Measurements from ENCODE around the gene DDO.
"Not testable (repeated sequence)": the region's sequence is repeated elsewhere in the genome, so short reads cannot be mapped to it uniquely, and the experiment has no call there.

The DDO gene

GRCh38 chr6:110367825-110368224, 47.5 kb downstream of the DDO start:
- DNase-seq (ENCODE audit: low read depth in 2 of 2): no peak

DNA sequence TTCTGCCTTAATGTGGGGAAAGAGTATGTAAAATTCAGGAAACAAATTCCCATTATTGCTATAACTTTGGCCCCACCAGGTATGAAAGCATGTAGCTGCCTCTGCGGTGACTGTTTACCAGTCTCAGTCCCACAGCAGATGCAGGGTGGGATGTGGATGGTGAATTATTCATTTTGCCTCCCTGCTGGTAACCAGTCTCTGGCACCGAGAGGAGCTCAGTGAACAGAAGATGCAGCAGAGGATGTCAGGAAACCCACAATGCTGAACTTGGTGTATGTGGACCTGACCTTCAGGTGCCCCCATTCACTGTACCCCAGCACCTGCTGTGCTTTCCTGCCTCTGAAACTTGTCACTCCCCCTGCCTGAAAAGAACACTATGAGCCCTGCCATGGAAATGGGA, 48.4 kb downstream of the DDO start:
- DNase-seq (ENCODE audit: low read depth in 2 of 2): no peak

DNA sequence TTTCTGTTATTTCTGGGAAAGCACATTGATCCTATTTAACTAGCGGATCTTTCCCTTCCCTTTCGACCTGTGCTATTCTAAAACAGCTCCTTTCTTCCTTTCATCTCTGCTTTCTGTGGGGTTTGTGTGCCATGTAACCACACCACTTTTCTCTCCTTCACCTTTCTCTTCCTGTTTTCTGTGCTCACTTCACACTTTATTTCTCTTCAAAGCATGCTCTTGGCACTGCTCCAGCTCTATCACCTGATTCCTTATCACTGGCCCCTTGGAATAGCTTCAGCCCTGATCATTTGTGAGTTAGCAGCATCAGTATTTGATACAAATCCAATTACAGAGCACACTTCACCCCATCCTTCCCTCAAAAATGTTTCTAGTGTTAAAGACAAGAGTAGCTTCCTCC, 49.1 kb downstream of the DDO start:
- no peak for DNase-seq (ENCODE audit: low read depth in 2 of 2)

- no peak for DNase-seq (ENCODE audit: low read depth in 2 of 2)
These were observed 50.8 kb downstream of the DDO start for GRCh38 chr6:110364364-110365105.

GRCh38 chr6:110363748-110364147, 51.6 kb downstream of the DDO start:
- DNase-seq (ENCODE audit: low read depth in 2 of 2): no peak

DNA sequence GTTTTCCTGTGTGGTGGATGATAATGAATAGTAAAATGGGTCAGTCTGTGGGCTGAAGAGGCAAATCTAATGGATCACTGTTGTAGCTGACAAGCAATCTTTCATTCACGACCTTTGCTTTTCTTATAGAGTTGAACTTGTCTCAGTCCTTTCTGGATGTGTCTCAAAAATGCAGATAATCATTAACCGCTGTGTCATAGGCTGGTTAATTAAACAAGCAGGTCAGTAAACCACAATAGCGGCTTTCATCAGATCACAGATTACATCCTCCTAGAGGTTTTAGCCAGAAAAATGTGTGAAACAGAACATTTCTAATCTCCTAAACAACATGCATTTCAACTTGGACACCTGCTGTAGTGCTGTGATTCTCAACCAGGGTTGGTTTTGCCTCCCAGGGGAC, 54.7 kb downstream of the DDO start:
- no peak for DNase-seq (ENCODE audit: low read depth in 2 of 2)

GRCh38 chr6:110359556-110359955, 55.8 kb downstream of the DDO start:
- DNase-seq (ENCODE audit: low read depth in 2 of 2): no peak

GRCh38 chr6:110358553-110359160, 56.7 kb downstream of the DDO start:
- DNase-seq (ENCODE audit: low read depth in 2 of 2): no peak

- DNase-seq (ENCODE audit: low read depth in 2 of 2): no peak
These were observed 57.5 kb downstream of the DDO start, which contains the start of gene METTL24 for GRCh38 chr6:110357664-110358552. METTL24 (minus strand) TSS chr6:110358349; CDS start chr6:110358272, 77 bp downstream.

DNA sequence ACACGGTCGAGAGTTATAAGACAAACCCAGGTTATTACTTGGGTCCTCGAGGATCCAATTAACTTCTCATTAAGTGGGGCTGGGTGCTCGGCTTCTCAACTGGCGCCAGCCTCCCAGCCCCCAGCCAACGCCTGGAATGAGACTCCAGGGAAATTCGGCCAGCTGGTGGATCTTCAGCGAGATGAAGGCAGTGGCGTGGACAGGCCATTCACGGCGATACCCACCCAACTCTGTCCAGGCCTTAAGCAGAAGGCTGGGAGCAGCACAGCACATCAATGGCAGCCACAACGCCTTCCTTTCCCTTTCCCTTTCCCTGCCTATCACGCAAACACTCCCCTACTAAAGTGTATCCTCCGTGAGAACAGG, 58.1 kb downstream of the DDO start:
- no peak for DNase-seq (ENCODE audit: low read depth in 2 of 2)

DNA sequence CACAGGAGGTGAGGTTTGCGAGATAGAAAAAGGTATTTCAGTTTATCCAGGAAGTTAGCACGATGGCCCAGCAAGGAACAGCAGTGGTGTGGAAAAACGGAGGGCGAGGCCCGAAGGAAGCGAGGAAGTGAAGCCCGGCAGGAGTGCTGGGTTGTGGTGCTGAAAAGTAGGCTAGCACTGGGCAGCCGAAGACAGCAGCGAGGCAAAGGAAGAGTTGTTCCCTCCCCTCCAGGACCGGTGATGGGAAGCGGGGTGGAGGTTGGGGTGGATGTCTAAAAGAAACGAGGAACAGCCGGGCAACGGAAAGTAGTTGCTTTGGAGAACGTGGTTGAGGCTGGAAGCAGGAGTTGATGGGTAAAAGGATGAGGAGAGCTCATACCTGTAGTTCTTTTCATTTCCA, 58.6 kb downstream of the DDO start:
- DNase-seq (ENCODE audit: low read depth in 2 of 2): no peak

GRCh38 chr6:110355727-110356126, 59.6 kb downstream of the DDO start:
- no peak for DNase-seq (ENCODE audit: low read depth in 2 of 2)

GRCh38 chr6:110355022-110355421, 60.4 kb downstream of the DDO start:
- DNase-seq (ENCODE audit: low read depth in 2 of 2): no peak

DNA sequence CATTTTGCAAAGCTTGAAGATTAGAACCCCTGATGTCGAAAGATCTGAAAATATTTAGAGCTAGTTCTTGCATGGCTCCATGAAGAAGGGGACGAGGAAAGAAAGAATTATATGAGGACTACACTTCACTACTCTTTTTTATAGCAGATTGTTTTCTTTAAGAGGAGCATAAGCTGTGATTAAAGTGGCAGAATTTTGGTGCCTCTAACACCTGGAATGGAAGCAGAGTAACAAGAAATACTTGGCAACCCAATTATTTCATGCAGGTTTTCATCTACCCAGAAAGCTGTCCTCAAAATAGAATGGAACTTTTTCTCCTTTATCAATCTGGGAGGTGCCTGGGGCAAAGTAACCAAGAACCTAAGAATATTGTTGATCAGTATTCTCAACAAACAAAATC, 61.2 kb downstream of the DDO start:
- no peak for DNase-seq (ENCODE audit: low read depth in 2 of 2)

- DNase-seq (ENCODE audit: low read depth in 2 of 2): no peak
These were observed 61.8 kb downstream of the DDO start for GRCh38 chr6:110353457-110354001.

DNA sequence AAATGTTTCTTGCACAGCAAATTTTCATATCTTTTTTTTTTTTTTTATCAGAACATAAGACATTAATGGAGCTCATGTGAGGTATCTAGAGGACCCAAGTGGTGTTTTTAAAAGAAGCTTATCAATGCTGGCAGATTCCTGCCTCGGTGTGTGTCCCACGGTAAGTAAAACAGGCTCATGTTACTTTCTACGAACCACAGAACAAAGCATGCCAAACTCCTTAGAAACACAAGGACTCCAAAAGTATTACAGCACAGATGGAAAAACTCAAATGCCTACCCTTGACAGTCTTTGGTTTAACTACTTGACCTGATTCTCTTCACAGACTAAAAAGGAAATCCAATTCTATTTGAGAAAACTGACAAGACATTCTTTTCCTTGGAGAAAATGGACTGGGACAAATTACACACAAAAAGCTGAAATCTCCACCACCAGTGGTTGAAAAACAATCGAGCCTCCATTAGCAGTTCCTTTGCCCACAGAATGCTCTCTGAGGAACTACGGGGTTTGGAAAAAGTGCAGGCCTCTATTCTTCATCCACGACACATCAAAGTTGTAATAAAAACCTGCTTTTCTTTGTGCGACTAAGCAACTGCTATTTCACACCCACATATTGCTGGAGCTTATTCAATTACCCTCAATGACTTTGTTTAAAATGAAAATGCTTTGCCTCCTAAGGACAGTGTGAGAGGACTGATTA, 62.7 kb downstream of the DDO start:
- no peak for DNase-seq (ENCODE audit: low read depth in 2 of 2)

DNA sequence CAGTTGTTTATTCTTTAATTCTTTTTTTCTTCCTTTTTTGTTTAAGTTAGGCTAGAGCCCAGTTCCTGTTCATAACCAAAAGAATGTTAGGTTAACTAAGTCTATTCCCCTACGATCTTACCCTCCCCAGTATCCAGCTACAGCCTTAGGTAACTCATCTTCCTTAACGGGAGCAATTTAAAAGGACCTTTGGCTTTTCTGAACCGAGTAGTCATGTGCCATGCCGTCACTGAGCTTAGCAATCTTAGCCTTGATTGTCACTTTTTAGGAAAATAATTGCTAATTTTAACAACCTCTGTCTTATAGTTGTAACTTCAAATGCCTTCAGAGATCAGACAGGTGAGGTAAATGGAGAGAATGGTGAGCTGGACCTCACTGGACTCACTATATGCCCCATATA, 63.4 kb downstream of the DDO start:
- no peak for DNase-seq (ENCODE audit: low read depth in 2 of 2)

- no peak for DNase-seq (ENCODE audit: low read depth in 2 of 2)
These were observed 63.8 kb downstream of the DDO start for GRCh38 chr6:110351546-110351945.

DNA sequence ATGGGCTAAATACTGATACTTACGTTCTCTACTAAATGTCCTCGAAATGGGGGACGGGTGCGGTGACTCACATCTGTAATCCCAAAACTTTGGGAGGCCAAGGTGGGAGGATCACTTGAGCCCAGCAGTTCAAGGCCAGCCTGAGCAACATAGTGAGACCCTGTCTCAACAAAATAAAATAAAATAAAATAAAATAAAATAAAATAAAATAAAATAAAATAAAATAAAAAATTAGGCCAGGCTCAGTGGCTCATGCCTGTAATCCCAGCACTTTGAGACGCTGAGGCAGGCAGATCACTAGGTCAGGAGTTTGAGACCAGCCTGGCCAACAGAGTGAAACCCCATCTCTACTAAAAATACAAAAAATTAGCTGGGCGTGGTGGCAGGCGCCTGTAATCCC, 64.8 kb downstream of the DDO start:
- DNase-seq (ENCODE audit: low read depth in 2 of 2): not testable (repeated sequence)

GRCh38 chr6:110348961-110349690, 66.2 kb downstream of the DDO start:
- no peak for DNase-seq (ENCODE audit: low read depth in 2 of 2)

GRCh38 chr6:110345025-110345424, 70.3 kb downstream of the DDO start:
- DNase-seq (ENCODE audit: low read depth in 2 of 2): no peak

Data from fibroblast of skin of left biceps (primary cell).